Measurements from ENCODE around the gene PGD.
"Not testable (repeated sequence)": the region's sequence is repeated elsewhere in the genome, so short reads cannot be mapped to it uniquely, and the experiment has no call there.

PGD gene

GRCh38 chr1:10401281-10401680 is 2.4 kb downstream of the PGD start:
- TF ChIP-seq CTCF (IDR thresholded peaks at IDR 0.05; ENCODE audit: poor library complexity, severe bottlenecking) = no peak
- ATAC-seq (ENCODE audit: low read depth) (no peak), DNase-seq (ENCODE audit: low spot score) (no peak)
- H3K36me3 ChIP-seq (ENCODE audit: low read depth) = peaks cover 56% of the 10 kb centered on the region
- H3K9me3 ChIP-seq (ENCODE audit: severe bottlenecking) = no peaks in the 10 kb centered on the region
- H3K27ac ChIP-seq (ENCODE audit: poor library complexity, severe bottlenecking) = no peak overlapping the region
- H3K4me3 ChIP-seq (ENCODE audit: severe bottlenecking) = no peak overlapping the region
- no peaks in the 10 kb centered on the region for H3K27me3 ChIP-seq (ENCODE audit: insufficient read depth, poor library complexity, severe bottlenecking)
- peaks cover 16% of the 10 kb centered on the region for H3K4me1 ChIP-seq (ENCODE audit: insufficient read depth, poor library complexity, severe bottlenecking)

GRCh38 chr1:10402729-10403274 is 3.9 kb downstream of the PGD start:
- H3K4me3 ChIP-seq (ENCODE audit: severe bottlenecking) = no peak overlapping the region
- H3K27ac ChIP-seq (ENCODE audit: poor library complexity, severe bottlenecking) = peak overlapping the region; percentile 3
- peaks cover 70% of the 10 kb centered on the region for H3K36me3 ChIP-seq (ENCODE audit: low read depth)
- TF ChIP-seq CTCF (IDR thresholded peaks at IDR 0.05; ENCODE audit: poor library complexity, severe bottlenecking) = no peak
- no peaks in the 10 kb centered on the region for H3K27me3 ChIP-seq (ENCODE audit: insufficient read depth, poor library complexity, severe bottlenecking)
- no peaks in the 10 kb centered on the region for H3K9me3 ChIP-seq (ENCODE audit: severe bottlenecking)
- peaks cover 16% of the 10 kb centered on the region for H3K4me1 ChIP-seq (ENCODE audit: insufficient read depth, poor library complexity, severe bottlenecking)
- DNase-seq (ENCODE audit: low spot score) (no peak), ATAC-seq (ENCODE audit: low read depth) (no peak)

DNA sequence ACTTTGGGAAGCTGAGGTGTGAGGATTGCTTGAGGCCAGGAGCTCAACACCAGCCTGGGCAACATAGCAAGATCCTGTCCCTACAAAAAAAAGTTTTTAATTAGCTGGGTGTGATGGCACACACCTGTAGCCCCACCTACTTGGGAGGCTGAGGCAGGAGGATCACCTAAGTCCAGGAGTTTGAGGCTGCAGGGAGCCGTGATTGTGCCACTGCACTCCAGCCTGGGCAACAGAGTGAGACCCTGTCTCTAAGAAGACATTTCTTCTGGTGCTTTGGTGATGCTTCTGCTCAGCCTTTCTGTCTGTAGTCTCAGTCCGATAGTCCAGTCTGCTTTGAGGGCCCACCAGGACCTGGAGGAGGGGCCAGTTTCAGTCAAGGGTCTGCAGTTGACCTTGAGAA is 8.3 kb downstream of the PGD start:
- no peaks in the 10 kb centered on the region for H3K27me3 ChIP-seq (ENCODE audit: insufficient read depth, poor library complexity, severe bottlenecking)
- no peak for TF ChIP-seq CTCF (IDR thresholded peaks at IDR 0.05; ENCODE audit: poor library complexity, severe bottlenecking)
- DNase-seq (ENCODE audit: low spot score) (no peak), ATAC-seq (ENCODE audit: low read depth) (no peak)
- no peaks in the 10 kb centered on the region for H3K9me3 ChIP-seq (ENCODE audit: severe bottlenecking)
- no peak overlapping the region for H3K4me3 ChIP-seq (ENCODE audit: severe bottlenecking)
- H3K4me1 ChIP-seq (ENCODE audit: insufficient read depth, poor library complexity, severe bottlenecking) = peaks cover 6% of the 10 kb centered on the region
- peaks cover 92% of the 10 kb centered on the region for H3K36me3 ChIP-seq (ENCODE audit: low read depth)
- H3K27ac ChIP-seq (ENCODE audit: poor library complexity, severe bottlenecking) = no peak overlapping the region

DNA sequence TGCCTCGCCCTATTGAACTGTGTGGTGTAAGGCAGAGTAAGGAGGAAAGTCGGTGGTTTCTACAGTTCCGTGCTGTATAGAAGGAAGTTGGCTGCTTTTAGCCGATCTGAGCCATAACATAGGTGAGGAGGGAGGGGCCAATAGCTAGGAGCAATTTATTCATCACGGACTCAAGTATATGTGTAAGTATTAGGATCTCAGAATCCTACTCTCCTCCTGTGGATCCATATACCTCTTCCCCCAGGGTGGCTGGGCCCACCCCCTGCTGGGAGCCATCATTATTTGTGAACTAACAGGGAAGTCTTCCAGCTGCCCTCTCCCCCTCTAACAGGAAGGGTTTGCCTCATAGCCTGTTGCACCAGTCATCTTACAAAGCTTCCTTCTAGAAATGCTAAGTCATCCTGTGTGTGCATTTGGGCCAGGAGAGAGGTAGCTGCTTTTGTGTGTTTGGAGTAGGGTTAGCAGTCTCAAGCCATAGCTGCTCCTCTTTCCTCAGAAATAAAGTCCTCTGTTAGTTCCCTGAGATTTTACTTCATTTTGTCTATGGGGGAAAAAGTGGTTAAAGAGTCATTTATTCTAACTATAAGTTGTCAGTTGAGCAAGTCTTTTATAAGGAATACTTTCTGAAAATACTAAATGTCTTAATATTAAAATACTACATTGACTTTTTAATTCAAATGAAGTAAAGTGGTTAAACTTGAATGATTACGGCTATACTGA is 16.5 kb downstream of the PGD start:
- Histone ChIP-seq H3K4me1 (ENCODE audit: insufficient read depth, poor library complexity, severe bottlenecking) (no peaks in the 10 kb centered on the region), H3K4me3 (ENCODE audit: severe bottlenecking) (no peak overlapping the region), H3K27ac (ENCODE audit: poor library complexity, severe bottlenecking) (no peak overlapping the region), H3K9me3 (ENCODE audit: severe bottlenecking) (no peaks in the 10 kb centered on the region), H3K27me3 (ENCODE audit: insufficient read depth, poor library complexity, severe bottlenecking) (no peaks in the 10 kb centered on the region), H3K36me3 (ENCODE audit: low read depth) (peaks cover 92% of the 10 kb centered on the region)
- DNase-seq (ENCODE audit: low spot score) (no peak), ATAC-seq (ENCODE audit: low read depth) (no peak)
- TF ChIP-seq CTCF (IDR thresholded peaks at IDR 0.05; ENCODE audit: poor library complexity, severe bottlenecking) = no peak

- not testable (repeated sequence) for H3K27me3 ChIP-seq (ENCODE audit: insufficient read depth, poor library complexity, severe bottlenecking); H3K4me1 ChIP-seq (ENCODE audit: insufficient read depth, poor library complexity, severe bottlenecking); H3K27ac ChIP-seq (ENCODE audit: poor library complexity, severe bottlenecking)
Observed at GRCh38 chr1:10415967-10416366, 17.1 kb downstream of the PGD start.

DNA sequence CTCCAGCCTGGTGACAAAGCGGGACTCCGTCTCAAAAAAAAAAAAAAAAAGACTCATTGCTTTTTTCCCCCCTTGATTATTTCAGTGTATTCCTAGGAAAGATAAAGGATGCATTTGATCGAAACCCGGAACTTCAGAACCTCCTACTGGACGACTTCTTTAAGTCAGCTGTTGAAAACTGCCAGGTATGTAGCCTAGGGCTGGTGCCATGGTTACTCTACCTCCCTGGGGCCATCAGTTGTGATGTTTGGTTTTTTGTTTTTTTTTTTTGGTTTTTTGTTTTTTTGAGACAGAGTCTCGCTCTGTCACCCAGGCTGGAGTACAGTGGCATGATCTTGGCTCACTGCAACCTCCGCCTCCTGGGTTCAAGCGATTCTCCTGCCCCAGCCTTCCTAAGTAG is 19.9 kb downstream of the PGD start:
- H3K9me3 ChIP-seq (ENCODE audit: severe bottlenecking); H3K27ac ChIP-seq (ENCODE audit: poor library complexity, severe bottlenecking); ATAC-seq (ENCODE audit: low read depth); H3K4me1 ChIP-seq (ENCODE audit: insufficient read depth, poor library complexity, severe bottlenecking); H3K27me3 ChIP-seq (ENCODE audit: insufficient read depth, poor library complexity, severe bottlenecking); DNase-seq (ENCODE audit: low spot score); H3K4me3 ChIP-seq (ENCODE audit: severe bottlenecking): not testable (repeated sequence)
- H3K36me3 ChIP-seq (ENCODE audit: low read depth) = peaks cover 68% of the 10 kb centered on the region

More at GRCh38 chr1:10415967-10416366, 17.1 kb downstream of the PGD start:
- ATAC-seq (ENCODE audit: low read depth); H3K4me3 ChIP-seq (ENCODE audit: severe bottlenecking); H3K9me3 ChIP-seq (ENCODE audit: severe bottlenecking); DNase-seq (ENCODE audit: low spot score): not testable (repeated sequence)
- peaks cover 92% of the 10 kb centered on the region for H3K36me3 ChIP-seq (ENCODE audit: low read depth)
